ENCODE results near the gene DAPK1.

- TF ChIP-seq EZH2 (optimal IDR thresholded peaks at IDR 0.05; ENCODE audit: low read depth, low read length) = no peak
- TF ChIP-seq EZH2phosphoT487 (IDR thresholded peaks at IDR 0.05; ENCODE audit: low read length) = no peak
Observed at GRCh38 chr9:87528969-87529368, 31.3 kb downstream of the DAPK1 start.
